GM12874 (cell line): Measurements from ENCODE around the gene TRPM8.

Experiments used
- TF ChIP-seq, protein P1 (sequence below): IDR thresholded peaks from 2 replicates; pipeline ENCODE4 v1.5.1; 2011; ENCODE audit warnings: low read depth, mild to moderate bottlenecking, control low read depth, low read length, moderate library complexity; ENCODE audit not compliant: insufficient read depth

The TRPM8 gene

DNA sequence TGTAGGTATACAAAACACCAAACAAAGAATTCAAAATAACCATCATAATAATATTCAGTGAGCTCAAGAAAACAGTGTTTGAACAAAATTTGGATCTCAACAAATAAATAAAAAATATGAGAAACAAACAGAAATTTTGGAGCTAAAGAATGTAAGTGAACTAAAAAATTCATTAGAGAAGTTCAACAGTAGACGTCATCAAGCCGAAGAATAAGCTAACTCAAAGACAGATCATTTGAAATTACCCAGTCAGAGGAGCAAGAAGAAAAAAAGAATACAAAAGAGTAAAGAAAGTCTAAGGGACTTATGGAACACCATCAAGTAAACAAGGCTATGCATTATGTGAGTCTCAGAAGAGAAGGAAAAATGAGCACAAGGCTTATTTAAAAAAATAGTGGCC, 116.7 kb downstream of the TRPM8 start:
- TF ChIP-seq, protein P1, sequence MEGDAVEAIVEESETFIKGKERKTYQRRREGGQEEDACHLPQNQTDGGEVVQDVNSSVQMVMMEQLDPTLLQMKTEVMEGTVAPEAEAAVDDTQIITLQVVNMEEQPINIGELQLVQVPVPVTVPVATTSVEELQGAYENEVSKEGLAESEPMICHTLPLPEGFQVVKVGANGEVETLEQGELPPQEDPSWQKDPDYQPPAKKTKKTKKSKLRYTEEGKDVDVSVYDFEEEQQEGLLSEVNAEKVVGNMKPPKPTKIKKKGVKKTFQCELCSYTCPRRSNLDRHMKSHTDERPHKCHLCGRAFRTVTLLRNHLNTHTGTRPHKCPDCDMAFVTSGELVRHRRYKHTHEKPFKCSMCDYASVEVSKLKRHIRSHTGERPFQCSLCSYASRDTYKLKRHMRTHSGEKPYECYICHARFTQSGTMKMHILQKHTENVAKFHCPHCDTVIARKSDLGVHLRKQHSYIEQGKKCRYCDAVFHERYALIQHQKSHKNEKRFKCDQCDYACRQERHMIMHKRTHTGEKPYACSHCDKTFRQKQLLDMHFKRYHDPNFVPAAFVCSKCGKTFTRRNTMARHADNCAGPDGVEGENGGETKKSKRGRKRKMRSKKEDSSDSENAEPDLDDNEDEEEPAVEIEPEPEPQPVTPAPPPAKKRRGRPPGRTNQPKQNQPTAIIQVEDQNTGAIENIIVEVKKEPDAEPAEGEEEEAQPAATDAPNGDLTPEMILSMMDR, result no peak

DNA sequence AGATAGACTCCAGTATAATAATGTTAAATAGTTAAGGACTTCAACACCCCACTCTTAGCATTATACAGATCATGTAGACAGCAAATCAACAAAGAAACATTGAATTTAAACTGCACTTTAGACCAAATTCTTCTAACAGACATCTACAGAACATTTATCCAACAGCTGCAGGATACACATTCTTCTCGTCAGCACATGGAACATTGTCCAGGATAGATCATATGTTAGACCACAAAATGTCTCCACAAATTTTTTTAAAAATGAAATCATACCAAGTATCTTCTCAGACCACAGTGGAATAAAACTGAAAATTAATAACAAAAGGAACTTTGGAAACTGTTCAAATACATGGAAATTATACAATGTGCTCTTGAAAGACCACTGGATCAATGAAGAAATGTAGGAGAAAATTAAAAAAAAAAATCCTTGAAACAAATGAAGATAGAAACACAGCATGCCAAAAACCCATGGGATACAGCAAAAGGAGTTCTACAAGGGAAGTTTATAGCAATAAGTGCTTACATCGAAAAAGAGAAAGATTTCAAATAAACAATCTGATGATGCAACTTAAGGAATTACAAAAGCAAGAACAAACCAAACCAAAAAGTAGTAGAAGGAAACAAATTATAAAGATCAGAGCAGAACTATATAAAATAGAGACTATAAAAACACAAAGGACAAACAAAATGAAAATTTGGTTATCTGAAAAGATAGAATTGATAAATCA, 121.1 kb downstream of the TRPM8 start:
- TF ChIP-seq, protein P1, result no peak

DNA sequence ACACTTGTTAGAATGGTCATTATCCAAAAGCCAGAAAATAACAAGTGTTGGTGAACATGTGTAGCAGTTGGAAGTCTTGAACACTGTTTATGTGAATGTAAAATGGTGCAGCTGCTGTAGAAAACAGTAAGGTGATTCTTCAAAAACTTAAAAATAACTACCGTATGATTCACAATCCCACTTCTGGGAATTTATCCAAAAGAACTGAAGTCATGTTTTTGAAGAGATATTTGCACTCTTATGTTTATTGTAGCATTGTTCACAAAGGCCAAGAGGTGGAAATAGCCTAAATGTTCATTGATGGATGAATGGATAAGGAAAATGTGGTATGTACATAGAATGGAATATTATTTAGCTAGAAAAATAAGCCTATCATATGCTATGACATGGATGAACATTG, 127.0 kb downstream of the TRPM8 start:
- TF ChIP-seq, protein P1, result no peak

DNA sequence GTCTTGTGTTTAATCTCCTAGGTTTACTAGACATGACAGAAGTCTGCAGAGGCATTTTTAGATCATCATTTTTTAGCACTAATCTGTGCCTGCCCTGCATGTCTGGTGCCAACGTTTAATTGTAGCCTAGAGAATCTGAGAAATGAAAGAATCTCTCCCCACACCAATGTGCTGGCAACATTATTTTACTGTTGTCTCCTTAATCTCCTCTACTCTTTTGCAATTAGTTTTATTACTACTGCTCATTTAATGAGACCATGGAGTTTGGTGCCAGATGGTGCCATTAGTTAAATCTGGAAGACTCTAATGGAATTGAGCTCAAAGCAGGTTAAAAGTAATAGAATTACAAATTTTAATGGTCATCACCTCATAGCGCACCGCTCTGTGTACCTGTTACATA, 129.3 kb downstream of the TRPM8 start:
- TF ChIP-seq, protein P1, result no peak

DNA sequence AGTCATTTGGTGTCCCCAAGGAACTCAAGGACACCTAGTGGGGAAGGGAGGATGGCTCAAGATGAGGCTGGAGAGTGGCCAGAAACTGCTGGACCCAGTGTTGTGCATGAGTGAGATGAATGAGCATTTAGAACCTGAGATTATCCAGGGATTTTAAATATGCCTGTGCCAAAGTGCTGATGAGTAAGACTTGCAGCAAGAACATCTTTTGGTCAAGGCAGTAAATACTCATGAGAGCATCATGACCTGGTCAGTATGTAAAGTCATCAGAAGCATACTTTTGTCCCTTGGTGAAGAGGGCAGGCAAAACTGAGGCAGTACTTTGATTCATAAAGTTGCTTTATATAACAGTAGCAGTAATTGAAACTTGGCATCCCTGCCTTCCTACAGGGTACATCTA, 130.2 kb downstream of the TRPM8 start:
- TF ChIP-seq, protein P1, result no peak

DNA sequence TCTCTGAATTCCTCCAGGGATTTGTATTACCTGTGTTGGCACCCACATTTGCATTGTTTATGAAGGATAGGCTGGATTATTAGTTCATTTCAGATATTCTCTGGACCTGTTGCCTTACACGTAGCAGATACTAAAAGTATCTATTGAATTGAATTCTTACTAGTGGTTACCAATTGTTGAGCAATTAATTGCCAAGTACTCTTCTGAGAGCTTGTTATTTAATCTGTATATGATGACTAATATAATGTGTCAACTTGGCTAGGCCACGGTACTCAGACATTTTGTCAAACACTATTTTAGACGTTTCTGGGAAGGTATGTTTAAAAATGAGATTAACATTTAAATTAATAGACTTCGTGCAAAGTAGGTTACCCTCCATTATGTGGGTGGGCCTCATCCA, 130.9 kb downstream of the TRPM8 start:
- TF ChIP-seq, protein P1, result no peak

DNA sequence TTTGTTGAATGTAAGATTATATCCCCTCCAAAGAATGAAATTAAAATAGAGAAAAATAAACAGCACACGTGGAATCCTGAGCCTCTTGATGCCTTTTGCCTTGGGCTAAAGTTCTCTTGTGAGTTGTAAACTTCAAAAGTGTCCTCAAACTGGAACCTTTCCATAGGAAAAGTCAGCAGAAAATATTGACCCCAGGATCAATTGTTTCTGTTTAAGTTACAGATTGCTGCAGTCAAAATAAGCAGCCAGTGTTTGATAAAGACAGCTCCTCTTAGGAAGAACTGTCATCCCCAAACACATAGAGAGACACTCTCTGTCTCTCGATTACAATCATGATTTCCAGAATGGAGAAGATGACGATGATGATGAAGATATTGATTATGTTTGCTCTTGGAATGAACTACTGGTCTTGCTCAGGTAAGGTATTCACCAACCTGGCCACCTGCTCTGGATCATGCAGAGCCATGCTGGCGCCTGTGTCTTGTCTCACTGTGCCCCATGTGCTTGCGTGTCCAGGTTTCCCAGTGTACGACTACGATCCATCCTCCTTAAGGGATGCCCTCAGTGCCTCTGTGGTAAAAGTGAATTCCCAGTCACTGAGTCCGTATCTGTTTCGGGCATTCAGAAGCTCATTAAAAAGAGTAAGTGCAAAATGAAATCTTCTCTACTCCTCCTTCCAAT, 133.4 kb downstream of the TRPM8 start, which contains the start of gene SPP2:
Gene SPP2, plus strand, starts transcription at position 248 of the 681 bp plus-strand sequence. Its CDS starts 85 bp downstream, at position 333.
- TF ChIP-seq, protein P1, result no peak
